Upper lobe of right lung (tissue), 1 donor: ENCODE results near the gene NISCH. TPM values are rescaled to one million over a fixed set of nuclear protein-coding genes. Genes with fewer than 3 reads are reported as not detected.

Source experiments
- ATAC-seq: fragments of 200-7000 bp; cut with Tn5 transposase; one replicate; pipeline ENCODE4 v1.9.1; 2020; ENCODE audit warnings: mild to moderate bottlenecking, moderate library complexity
- DNase-seq: peaks from one replicate; pipeline ENCODE4 v3.0.0-alpha.2; 2020
- H3K27ac ChIP-seq: fragments of 200-600 bp; one replicate; pipeline ENCODE4 v1.8.0; 2022
- H3K27me3 ChIP-seq: fragments of 200-600 bp; one replicate; pipeline ENCODE4 v1.8.0; 2022; ENCODE audit warnings: mild to moderate bottlenecking
- H3K36me3 ChIP-seq: fragments of 200-600 bp; one replicate; pipeline ENCODE4 v1.8.0; 2022
- H3K4me1 ChIP-seq: fragments of 200-600 bp; one replicate; pipeline ENCODE4 v1.8.0; 2022
- H3K4me3 ChIP-seq: fragments of 200-600 bp; one replicate; pipeline ENCODE4 v1.8.0; 2022; ENCODE audit warnings: mild to moderate bottlenecking
- H3K9me3 ChIP-seq: fragments of 200-600 bp; one replicate; pipeline ENCODE4 v1.8.0; 2022
- intact Hi-C: fragments of 100-400 bp; cut with DNase I; formaldehyde crosslinking; loops from one replicate; pipeline ENCODE4 v1.11.0; 2022
- total RNA-seq: library from RNA; stranded (reverse); fragmentation: NEBNext Ultra II Directional; extraction: Animal tissue kit (Norgen Biotek cat#: 25700); gene quantifications from one replicate; pipeline ENCODE4 v1.2.1, GENCODE V29; 2021
- TF ChIP-seq, protein P1 (sequence below): fragments of 200-600 bp; IDR thresholded peaks from one replicate; pipeline ENCODE4 v1.8.0; 2022; ENCODE audit warnings: antibody characterized with exemption
- donor health status: DM: no; HTN: yes; CAD: no; lungs with severe emphysema.

Gene NISCH
- total RNA-seq, 1 donor from 2014 or later = 94.6 TPM

DNA sequence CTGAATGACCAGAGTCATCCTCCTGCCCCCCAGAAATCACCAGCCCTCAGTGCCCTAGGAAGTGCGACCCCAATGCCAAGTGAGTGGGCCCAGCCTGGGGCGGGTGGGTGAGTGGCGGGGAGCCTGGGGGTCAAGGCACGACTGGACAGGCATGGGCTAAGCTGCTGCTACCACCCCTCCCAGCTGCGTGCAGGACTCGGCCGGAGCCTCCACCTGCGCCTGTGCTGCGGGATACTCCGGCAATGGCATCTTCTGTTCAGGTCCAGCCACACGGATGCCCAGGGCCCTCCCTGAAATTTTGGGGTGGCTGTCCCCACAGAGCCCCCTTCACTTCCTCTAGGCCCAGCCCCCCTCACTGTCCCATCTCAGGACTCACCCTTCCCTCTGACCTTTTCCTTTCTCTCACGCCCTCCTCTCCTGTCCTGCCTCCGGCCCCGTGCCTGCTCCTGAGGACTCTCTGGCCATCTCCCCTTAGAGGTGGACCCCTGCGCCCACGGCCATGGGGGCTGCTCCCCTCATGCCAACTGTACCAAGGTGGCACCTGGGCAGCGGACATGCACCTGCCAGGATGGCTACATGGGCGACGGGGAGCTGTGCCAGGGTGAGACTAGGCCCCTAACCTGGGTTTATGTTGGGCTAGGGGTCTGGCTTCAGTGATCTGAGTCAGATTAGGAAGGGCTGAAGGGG is 61.2 kb downstream of the NISCH start:
- no peaks in the 10 kb centered on the region for H3K9me3 ChIP-seq
- H3K4me1 ChIP-seq = no peaks in the 10 kb centered on the region
- no peak for ATAC-seq
- TF ChIP-seq, protein P1, sequence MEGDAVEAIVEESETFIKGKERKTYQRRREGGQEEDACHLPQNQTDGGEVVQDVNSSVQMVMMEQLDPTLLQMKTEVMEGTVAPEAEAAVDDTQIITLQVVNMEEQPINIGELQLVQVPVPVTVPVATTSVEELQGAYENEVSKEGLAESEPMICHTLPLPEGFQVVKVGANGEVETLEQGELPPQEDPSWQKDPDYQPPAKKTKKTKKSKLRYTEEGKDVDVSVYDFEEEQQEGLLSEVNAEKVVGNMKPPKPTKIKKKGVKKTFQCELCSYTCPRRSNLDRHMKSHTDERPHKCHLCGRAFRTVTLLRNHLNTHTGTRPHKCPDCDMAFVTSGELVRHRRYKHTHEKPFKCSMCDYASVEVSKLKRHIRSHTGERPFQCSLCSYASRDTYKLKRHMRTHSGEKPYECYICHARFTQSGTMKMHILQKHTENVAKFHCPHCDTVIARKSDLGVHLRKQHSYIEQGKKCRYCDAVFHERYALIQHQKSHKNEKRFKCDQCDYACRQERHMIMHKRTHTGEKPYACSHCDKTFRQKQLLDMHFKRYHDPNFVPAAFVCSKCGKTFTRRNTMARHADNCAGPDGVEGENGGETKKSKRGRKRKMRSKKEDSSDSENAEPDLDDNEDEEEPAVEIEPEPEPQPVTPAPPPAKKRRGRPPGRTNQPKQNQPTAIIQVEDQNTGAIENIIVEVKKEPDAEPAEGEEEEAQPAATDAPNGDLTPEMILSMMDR = no peak
- no peaks in the 10 kb centered on the region for H3K27me3 ChIP-seq
- H3K36me3 ChIP-seq = peaks cover 9% of the 10 kb centered on the region
- no peak overlapping the region for H3K27ac ChIP-seq
- no peak overlapping the region for H3K4me3 ChIP-seq
- intact Hi-C loops = no loop called here
- no peak for DNase-seq

DNA sequence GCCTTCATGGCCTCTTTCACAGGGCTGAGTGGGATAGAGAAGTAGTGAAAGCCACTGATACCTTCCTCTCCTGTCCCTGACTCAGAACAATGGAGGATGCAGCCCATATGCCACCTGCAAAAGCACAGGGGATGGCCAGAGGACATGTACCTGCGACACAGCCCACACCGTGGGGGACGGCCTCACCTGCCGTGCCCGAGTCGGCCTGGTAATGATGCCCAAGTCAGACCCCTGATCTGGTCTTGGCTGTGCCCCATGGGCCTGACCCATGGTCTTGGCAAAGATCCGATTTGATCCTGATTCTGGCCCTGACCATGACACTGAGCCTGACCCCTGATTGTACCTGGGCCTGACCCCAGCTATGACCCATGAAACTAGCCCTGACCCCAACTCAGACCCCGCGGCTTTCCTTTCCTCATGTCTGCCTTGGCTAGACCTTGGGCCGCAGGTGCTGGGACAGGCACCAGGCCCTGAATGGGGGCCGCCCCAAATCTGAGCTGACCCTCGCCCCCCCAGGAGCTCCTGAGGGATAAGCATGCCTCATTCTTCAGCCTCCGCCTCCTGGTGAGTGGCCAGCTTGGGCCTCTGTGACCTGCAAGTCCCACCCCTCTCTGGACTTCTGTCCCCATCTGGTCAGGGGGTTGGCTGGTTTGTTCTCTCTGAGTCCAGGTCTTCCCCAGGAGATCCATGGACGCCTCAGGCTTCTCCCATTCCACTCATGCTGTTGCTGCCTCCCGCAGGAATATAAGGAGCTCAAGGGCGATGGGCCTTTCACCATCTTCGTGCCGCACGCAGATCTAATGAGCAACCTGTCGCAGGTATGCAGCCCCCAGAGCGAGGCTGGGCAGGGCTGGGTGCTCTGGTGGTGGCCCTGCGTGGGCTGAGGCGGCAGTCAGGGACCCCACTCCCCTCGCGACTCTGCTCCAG is 62.7 kb downstream of the NISCH start:
- H3K4me1 ChIP-seq = no peaks in the 10 kb centered on the region
- TF ChIP-seq, protein P1 = no peak
- H3K36me3 ChIP-seq = peaks cover 14% of the 10 kb centered on the region
- no peaks in the 10 kb centered on the region for H3K27me3 ChIP-seq
- DNase-seq (no peak), ATAC-seq (no peak)
- no peak overlapping the region for H3K27ac ChIP-seq
- H3K4me3 ChIP-seq = peak overlapping the region; percentile 19
- no peaks in the 10 kb centered on the region for H3K9me3 ChIP-seq
- intact Hi-C loops = no loop called here

DNA sequence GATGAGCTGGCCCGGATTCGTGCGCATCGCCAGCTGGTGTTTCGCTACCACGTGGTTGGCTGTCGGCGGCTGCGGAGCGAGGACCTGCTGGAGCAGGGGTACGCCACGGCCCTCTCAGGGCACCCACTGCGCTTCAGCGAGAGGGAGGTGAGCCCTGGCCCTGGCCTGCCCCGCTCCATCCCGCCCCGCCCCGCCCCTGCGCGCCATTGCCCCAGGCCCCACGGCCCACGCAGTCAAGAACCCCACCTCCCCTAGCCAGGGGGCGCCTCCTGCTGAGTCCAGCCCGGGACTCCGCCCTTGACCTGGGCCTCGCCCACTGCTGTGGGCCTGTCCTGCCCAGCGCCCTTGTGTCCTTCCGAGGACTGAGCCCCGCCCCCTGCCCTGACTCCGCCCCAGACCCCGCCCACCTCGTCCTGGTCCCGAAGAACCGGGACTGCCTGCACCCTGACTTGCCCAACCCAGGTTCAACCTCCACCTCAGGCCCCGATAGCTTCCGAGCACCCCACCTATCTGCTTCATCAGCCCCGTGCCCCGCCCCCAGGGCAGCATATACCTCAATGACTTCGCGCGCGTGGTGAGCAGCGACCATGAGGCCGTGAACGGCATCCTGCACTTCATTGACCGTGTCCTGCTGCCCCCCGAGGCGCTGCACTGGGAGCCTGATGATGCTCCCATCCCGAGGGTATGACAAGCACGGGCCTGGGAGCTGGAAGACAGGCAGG is 63.5 kb downstream of the NISCH start:
- peak; percentile 78 for DNase-seq
- Histone ChIP-seq H3K4me3 (peak overlapping the region; percentile 19), H3K9me3 (no peaks in the 10 kb centered on the region), H3K36me3 (peaks cover 17% of the 10 kb centered on the region), H3K4me1 (no peaks in the 10 kb centered on the region), H3K27ac (no peak overlapping the region), H3K27me3 (no peaks in the 10 kb centered on the region)
- TF ChIP-seq, protein P1 = no peak
- intact Hi-C loops = no loop called here
- ATAC-seq = peak; percentile 66

DNA sequence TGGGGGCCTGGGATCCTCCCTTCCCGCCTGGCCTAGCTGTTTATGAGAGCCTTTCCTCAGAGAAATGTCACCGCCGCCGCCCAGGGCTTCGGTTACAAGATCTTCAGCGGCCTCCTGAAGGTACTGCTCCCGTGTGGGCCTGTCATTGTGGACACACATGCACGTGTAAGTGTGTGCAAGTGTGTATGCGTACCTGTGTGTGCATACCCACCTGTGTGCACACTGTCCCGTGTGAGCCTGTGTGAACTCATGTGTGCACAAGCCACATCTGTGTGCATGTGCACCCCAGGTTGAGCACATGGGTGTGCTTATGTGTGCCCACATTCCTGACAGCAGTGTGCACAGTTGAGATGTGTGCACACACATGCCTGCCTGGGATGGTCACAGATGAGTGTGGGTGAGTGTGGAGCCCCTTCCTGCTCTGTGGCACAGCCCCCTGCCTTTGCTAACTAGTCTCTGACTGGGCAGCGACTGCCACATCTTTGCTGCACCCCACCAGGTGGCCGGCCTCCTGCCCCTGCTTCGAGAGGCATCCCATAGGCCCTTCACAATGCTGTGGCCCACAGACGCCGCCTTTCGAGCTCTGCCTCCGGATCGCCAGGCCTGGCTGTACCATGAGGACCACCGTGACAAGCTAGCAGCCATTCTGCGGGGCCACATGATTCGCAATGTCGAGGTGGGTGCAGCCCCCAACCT is 64.2 kb downstream of the NISCH start:
- TF ChIP-seq, protein P1 = no peak

DNA sequence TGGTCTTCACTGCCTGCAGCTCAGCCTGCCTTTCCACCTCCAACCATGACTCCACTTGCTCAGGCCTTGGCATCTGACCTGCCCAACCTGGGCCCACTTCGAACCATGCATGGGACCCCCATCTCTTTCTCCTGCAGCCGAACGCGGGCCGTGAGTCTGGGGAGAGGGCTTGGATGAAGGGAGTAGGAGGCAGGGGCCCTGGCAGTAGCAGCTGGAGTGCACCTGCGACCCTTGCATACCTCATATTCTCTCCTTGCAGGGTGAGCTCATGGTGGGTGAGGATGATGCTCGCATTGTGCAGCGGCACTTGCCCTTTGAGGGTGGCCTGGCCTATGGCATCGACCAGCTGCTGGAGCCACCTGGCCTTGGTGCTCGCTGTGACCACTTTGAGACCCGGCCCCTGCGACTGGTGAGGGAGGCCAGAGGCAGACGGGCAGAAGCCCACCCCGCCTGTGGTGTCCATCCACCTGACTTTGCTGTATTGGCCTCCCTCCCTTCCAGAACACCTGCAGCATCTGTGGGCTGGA is 64.8 kb downstream of the NISCH start:
- TF ChIP-seq, protein P1 = no peak
- ATAC-seq (no peak), DNase-seq (no peak)
- Histone ChIP-seq H3K36me3 (peaks cover 17% of the 10 kb centered on the region), H3K9me3 (no peaks in the 10 kb centered on the region), H3K4me3 (no peak overlapping the region), H3K27ac (no peak overlapping the region), H3K4me1 (peaks cover 9% of the 10 kb centered on the region), H3K27me3 (no peaks in the 10 kb centered on the region)
- intact Hi-C loops = loop anchor here (10.0 kb wide), 1 partner anchor 45 kb away; no protein-coding TSS in a partner anchor

More for the DNA sequence above, 64.2 kb downstream of the NISCH start:
- Histone ChIP-seq H3K36me3 (peaks cover 17% of the 10 kb centered on the region), H3K4me3 (no peak overlapping the region), H3K9me3 (no peaks in the 10 kb centered on the region), H3K27me3 (no peaks in the 10 kb centered on the region), H3K27ac (no peak overlapping the region), H3K4me1 (peaks cover 2% of the 10 kb centered on the region)
- DNase-seq = no peak
- intact Hi-C loops = loop anchor here (10.0 kb wide), 1 partner anchor 45 kb away; no protein-coding TSS in a partner anchor
- no peak for ATAC-seq
